ENCODE data around the gene SCAMP1. TPM values are rescaled to one million over a fixed set of nuclear protein-coding genes. Genes with fewer than 3 reads are reported as not detected.

The SCAMP1 gene
- total RNA-seq, 1 experiment from 2014 or later, result 36.0 TPM

DNA sequence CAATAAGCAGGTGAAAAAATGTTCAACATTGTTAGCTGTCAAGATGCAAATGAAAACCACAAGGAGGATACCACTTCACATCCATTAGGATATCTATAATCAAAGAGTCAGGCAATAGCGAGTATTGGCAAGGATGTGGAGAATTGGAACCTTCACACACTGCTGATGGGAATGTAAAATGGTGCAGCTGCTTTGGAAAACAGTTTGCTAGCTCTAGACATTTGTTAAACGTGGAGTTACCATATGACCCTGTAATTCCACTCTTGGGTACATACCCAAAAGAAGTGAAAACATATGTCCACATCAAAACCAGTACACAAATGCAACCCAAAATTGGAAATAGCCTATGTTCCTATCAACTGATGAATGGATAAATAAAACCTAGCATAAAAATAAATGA, 37.4 kb downstream of the SCAMP1 start:
- no peaks in the 10 kb centered on the region for H4K20me1 ChIP-seq (ENCODE audit: control insufficient read depth, insufficient read depth, insufficient read length)
- no peaks in the 10 kb centered on the region for H3K79me1 ChIP-seq (ENCODE audit: insufficient read depth, low read depth, low read length, poor library complexity, severe bottlenecking)
- no peaks in the 10 kb centered on the region for H3K4me1 Mint-ChIP-seq
- H3K4me1 ChIP-seq (ENCODE audit: insufficient read depth, low read length), result no peaks in the 10 kb centered on the region
- WGBS (ENCODE audit: extremely low coverage, insufficient read length, low lambda C conversion rate), result no CpG with 5 or more reads among the region's 2 CpGs
- H2BK120ac ChIP-seq (ENCODE audit: low read depth, low read length, poor library complexity, severe bottlenecking), result no peak overlapping the region
- no peak overlapping the region for H2AFZ ChIP-seq (ENCODE audit: low read length)
- no peak overlapping the region for H3T11ph ChIP-seq (ENCODE audit: low read length)
- DNase-seq, result no peak
- no peak overlapping the region for H3K14ac ChIP-seq (ENCODE audit: insufficient read depth, low read length)
- no peak overlapping the region for H4K5ac ChIP-seq (ENCODE audit: insufficient read length, low read depth, low read length)
- no peak overlapping the region for H3K27ac ChIP-seq (ENCODE audit: insufficient read length, low read depth, low read length)
- no peak overlapping the region for H2AK5ac ChIP-seq (ENCODE audit: insufficient read length, low read length)
- H3K9ac ChIP-seq (ENCODE audit: extremely low read depth, insufficient read length, low read length), result no peak overlapping the region
- H3K9me3 ChIP-seq (ENCODE audit: control insufficient read depth, low read depth, low read length), result no peaks in the 10 kb centered on the region
- TF ChIP-seq, protein P1, sequence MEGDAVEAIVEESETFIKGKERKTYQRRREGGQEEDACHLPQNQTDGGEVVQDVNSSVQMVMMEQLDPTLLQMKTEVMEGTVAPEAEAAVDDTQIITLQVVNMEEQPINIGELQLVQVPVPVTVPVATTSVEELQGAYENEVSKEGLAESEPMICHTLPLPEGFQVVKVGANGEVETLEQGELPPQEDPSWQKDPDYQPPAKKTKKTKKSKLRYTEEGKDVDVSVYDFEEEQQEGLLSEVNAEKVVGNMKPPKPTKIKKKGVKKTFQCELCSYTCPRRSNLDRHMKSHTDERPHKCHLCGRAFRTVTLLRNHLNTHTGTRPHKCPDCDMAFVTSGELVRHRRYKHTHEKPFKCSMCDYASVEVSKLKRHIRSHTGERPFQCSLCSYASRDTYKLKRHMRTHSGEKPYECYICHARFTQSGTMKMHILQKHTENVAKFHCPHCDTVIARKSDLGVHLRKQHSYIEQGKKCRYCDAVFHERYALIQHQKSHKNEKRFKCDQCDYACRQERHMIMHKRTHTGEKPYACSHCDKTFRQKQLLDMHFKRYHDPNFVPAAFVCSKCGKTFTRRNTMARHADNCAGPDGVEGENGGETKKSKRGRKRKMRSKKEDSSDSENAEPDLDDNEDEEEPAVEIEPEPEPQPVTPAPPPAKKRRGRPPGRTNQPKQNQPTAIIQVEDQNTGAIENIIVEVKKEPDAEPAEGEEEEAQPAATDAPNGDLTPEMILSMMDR (conservative IDR thresholded peaks at IDR 0.05), result no peak
- no peaks in the 10 kb centered on the region for H3K27me3 Mint-ChIP-seq (ENCODE audit: low read depth)
- no peak overlapping the region for H3K23ac ChIP-seq (ENCODE audit: insufficient read length, low read depth, low read length)
- no peak overlapping the region for H3K4me3 Mint-ChIP-seq
- H3K18ac ChIP-seq (ENCODE audit: insufficient read length, low read depth, low read length), result no peak overlapping the region
- no peak overlapping the region for H3K27ac Mint-ChIP-seq
- no peak overlapping the region for H3K4ac ChIP-seq (ENCODE audit: low read depth, low read length)
- no peak overlapping the region for H3K56ac ChIP-seq (ENCODE audit: insufficient read length, low read depth, low read length)
- H4K91ac ChIP-seq (ENCODE audit: insufficient read length, low read depth, low read length), result no peak overlapping the region
- H4K8ac ChIP-seq (replicated peaks; ENCODE audit: insufficient read length, low read depth, low read length), result no peak overlapping the region
- no peak overlapping the region for H3K4me2 ChIP-seq (ENCODE audit: insufficient read depth, insufficient read length, low read length)
- H2BK20ac ChIP-seq (ENCODE audit: low read depth, low read length, poor library complexity, severe bottlenecking), result no peak overlapping the region
- no peaks in the 10 kb centered on the region for H3K27me3 ChIP-seq (ENCODE audit: insufficient read depth, low read length)
- H3K79me2 ChIP-seq (ENCODE audit: insufficient read depth, low read length), result peaks cover 2% of the 10 kb centered on the region; the same call in 1 of the 2 replicates
- H2BK12ac ChIP-seq (ENCODE audit: insufficient read length, low read depth, low read length), result no peak overlapping the region
- H2BK5ac ChIP-seq (ENCODE audit: insufficient read length, low read length), result no peak overlapping the region
- peaks cover under 1 to 2% (median 1%) of the 10 kb centered on the region in 3 experiments; a peak in 4 of 7 replicates for H3K36me3 Mint-ChIP-seq (ENCODE audit: insufficient read depth in 1 of 3, low read depth in 3 of 3)
- no peaks in the 10 kb centered on the region for H3K23me2 ChIP-seq (ENCODE audit: insufficient read length, low read depth, low read length, poor library complexity, severe bottlenecking)
- no peaks in the 10 kb centered on the region for H3K9me3 Mint-ChIP-seq
- H2BK15ac ChIP-seq (ENCODE audit: low read depth, low read length), result no peak overlapping the region
